HG02678 (cell line): ENCODE data around the gene RGPD6.
"Not testable (repeated sequence)": the region's sequence is repeated elsewhere in the genome, so short reads cannot be mapped to it uniquely, and the experiment has no call there.

ENCODE experiments used
- ATAC-seq: cut with Tn5 transposase; IDR thresholded peaks from one replicate; pipeline ENCODE4 v1.9.1; 2021; ENCODE audit warnings: mild to moderate bottlenecking, moderate library complexity; ENCODE audit not compliant: unreplicated experiment

Gene RGPD6

DNA sequence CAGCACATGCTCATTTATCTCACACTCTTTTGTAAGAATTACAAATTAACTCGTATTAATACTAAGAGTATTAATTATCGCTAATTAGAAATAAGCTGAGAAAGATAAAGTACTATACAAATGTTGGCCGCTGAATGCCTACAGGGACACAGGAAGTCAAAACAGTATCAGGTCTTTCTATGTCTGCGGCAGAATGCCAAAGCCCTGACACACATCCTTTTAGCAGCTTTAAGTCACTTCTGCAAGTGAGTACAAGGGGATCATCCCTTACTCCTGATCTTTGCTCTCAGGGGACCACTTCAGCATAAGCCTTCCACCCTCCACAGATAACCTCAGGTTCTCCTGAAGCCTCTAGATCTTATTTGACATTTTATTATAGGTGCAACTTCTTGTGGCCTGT, 94.3 kb downstream of the RGPD6 start:
- not testable (repeated sequence) for ATAC-seq

GRCh38 chr2:110481200-110481599, 95.8 kb downstream of the RGPD6 start:
- not testable (repeated sequence) for ATAC-seq

GRCh38 chr2:110480084-110480483, 96.9 kb downstream of the RGPD6 start:
- ATAC-seq = not testable (repeated sequence)

DNA sequence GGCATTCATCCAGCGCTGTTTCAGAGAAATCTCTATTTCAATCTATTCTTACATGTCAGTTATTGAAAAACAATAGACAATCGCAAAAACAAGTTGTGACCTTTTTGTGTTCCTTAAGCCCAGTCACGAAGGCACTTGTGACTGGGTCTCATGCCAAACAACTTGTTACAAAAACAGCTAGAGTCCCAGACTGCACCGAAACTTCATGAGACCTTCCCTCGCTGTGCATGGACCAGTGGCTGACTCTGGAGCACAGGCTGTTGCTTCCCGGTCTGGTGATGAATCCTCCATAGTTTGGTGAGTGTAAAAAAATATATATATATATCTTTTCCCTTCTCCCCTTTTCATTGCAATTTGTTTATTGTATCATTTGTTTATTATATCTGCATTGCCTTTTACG, 99.7 kb downstream of the RGPD6 start:
- ATAC-seq = not testable (repeated sequence)

- not testable (repeated sequence) for ATAC-seq
These were observed 100.1 kb downstream of the RGPD6 start for GRCh38 chr2:110476952-110477351.

- not testable (repeated sequence) for ATAC-seq
These were observed 101.2 kb downstream of the RGPD6 start for GRCh38 chr2:110475627-110476359.

DNA sequence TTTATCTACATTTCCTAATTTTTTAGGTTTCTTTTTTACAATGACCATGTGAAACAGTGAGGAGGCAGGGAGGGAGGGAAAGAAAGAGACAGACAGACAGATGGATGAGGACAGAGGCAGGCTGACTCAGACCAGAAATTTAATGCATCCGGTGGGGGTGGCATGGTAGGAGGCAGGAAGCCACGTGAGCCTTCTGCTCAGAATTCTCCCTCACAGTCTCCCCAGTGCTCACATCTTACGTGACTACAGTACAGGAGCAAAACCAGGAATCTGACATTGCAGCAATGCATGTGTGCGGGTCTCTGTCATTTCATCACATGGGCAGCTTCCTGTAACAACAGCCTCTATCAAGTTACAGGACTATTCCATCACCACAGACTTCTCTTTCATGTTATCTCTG, 102.1 kb downstream of the RGPD6 start:
- ATAC-seq = peak; percentile 98

GRCh38 chr2:110473059-110473358, 104.0 kb downstream of the RGPD6 start:
- not testable (repeated sequence) for ATAC-seq

- ATAC-seq = not testable (repeated sequence)
These were observed 104.6 kb downstream of the RGPD6 start, which contains the start of gene LIMS4 for GRCh38 chr2:110472171-110473058. LIMS4 (minus strand) TSS chr2:110472816; CDS start chr2:110472778, 38 bp downstream.

GRCh38 chr2:110468921-110469320, 108.1 kb downstream of the RGPD6 start:
- not testable (repeated sequence) for ATAC-seq

DNA sequence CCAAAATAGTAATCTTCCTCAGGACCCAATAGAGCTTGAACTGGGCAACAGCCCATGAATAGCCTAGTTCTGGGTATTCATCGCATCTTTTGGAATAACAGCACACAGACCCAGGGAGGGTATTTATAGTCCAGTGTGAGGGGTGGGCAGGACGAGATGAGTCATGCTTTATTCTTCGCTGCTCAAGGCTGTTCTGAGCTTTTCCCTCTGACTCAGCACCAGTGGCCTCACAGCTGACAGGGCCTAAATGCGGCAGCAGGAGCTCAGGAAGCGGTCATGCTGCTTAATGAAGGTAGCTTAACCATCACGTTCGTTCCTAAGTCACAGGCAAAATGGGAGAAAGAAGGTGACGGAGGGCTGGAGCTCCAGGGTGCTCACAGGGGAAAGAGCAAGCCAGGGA, 111.7 kb downstream of the RGPD6 start:
- ATAC-seq = peak; percentile 84
